ENCODE measurements around the gene PDE6H. TPM values are rescaled to one million over a fixed set of nuclear protein-coding genes. Genes with fewer than 3 reads are reported as not detected.

PDE6H gene
- total and polyA plus RNA-seq, 2 of the 8 experiments (the other 6 are each of a cell fraction or from before 2014, with no cell fraction given), result not detected

GRCh38 chr12:14937689-14938088, 35.2 kb upstream of the PDE6H start:
- H3K56ac ChIP-seq (replicated peaks; ENCODE audit: insufficient read length, low read depth, low read length), result no peak overlapping the region
- no peaks in the 10 kb centered on the region for H3K79me1 ChIP-seq (ENCODE audit: low read depth, low read length)
- WGBS, 2 experiments (ENCODE audit: extremely low coverage in 1 of 2, insufficient coverage in 1 of 2, insufficient read length in 1 of 2, insufficient replicate concordance in 2 of 2, low coverage in 1 of 2, low lambda C conversion rate in 2 of 2, missing lambda C conversion rate in 1 of 2), result 57% methylated on average over 1 of the region's 1 CpG; no CpG with 5 or more reads in 1 of the 2 experiments
- no peaks in the 10 kb centered on the region for H3K4me1 ChIP-seq (replicated peaks in 1 of 4; ENCODE audit: control insufficient read depth in 3 of 4, insufficient read depth in 4 of 4, low read length in 3 of 4)
- no peak overlapping the region for H2BK120ac ChIP-seq (replicated peaks; ENCODE audit: low read depth, low read length)
- TF ChIP-seq CTCF (IDR thresholded peaks at IDR 0.05; ENCODE audit: control extremely low read depth in 1 of 3, insufficient read depth in 1 of 3, low read depth in 1 of 3, low read length in 3 of 3), result peak; percentile 33 to 61 (median 41)
- TF ChIP-seq EGR1 (IDR thresholded peaks at IDR 0.05; ENCODE audit: borderline replicate concordance, low read depth, low read length), result no peak
- peak; percentile 37 to 49; a peak in 3 of 4 replicates for TF ChIP-seq RAD21 (IDR thresholded peaks at IDR 0.05 in 1 of 2, conservative IDR thresholded peaks at IDR 0.05 in 1 of 2; ENCODE audit: low read depth in 2 of 2, low read length in 2 of 2)
- no peak for TF ChIP-seq KDM5A (IDR thresholded peaks at IDR 0.05; ENCODE audit: low read length)
- no peak for TF ChIP-seq CHD2 (IDR thresholded peaks at IDR 0.05; ENCODE audit: low read length)
- no peak overlapping the region for H3K18ac ChIP-seq (ENCODE audit: extremely low read depth, low read length)
- H2BK20ac ChIP-seq (ENCODE audit: low read length), result no peak overlapping the region
- H4K8ac ChIP-seq (ENCODE audit: extremely low read depth, insufficient read depth, low read length), result no peak overlapping the region
- no peaks in the 10 kb centered on the region for H4K20me1 ChIP-seq (replicated peaks in 1 of 2; ENCODE audit: control insufficient read depth in 1 of 2, insufficient read depth in 2 of 2, low read length in 2 of 2)
- no peak overlapping the region for H3K23ac ChIP-seq (ENCODE audit: insufficient read length)
- no peak overlapping the region for H3K27ac ChIP-seq (ENCODE audit: low read depth, low read length)
- no peak overlapping the region for H3K4me2 ChIP-seq (ENCODE audit: insufficient read depth in 1 of 2, low read depth in 2 of 2, low read length in 2 of 2)
- no peak overlapping the region for H2BK15ac ChIP-seq (ENCODE audit: low read length)
- no peak overlapping the region for H2AK5ac ChIP-seq (ENCODE audit: low read depth, low read length)
- H3K23me2 ChIP-seq (ENCODE audit: low read depth, low read length), result no peaks in the 10 kb centered on the region
- no peaks in the 10 kb centered on the region for H3K9me3 ChIP-seq (ENCODE audit: insufficient read depth in 2 of 2, low read depth in 1 of 2, low read length in 1 of 2)
- H4K5ac ChIP-seq (ENCODE audit: insufficient read length, low read depth, low read length), result no peak overlapping the region
- no peak overlapping the region for H2BK5ac ChIP-seq (ENCODE audit: low read depth, low read length)
- no peak overlapping the region for H2BK12ac ChIP-seq (ENCODE audit: low read depth, low read length)
- no peak overlapping the region for H4K91ac ChIP-seq (replicated peaks; ENCODE audit: insufficient read length, low read length)
- no peaks in the 10 kb centered on the region for H3K36me3 ChIP-seq (ENCODE audit: control insufficient read depth in 2 of 4, insufficient read depth in 4 of 4, low read length in 3 of 4)
- H3K4ac ChIP-seq (replicated peaks; ENCODE audit: insufficient read length, low read depth, low read length), result no peak overlapping the region
- no peak overlapping the region for H3K4me3 ChIP-seq (ENCODE audit: extremely low read depth in 1 of 4, insufficient read depth in 2 of 4, low read depth in 3 of 4, low read length in 4 of 4)
- no peak for DNase-seq (ENCODE audit: low read depth in 1 of 2, low spot score in 2 of 2)
- no peaks in the 10 kb centered on the region for H3K27me3 ChIP-seq (replicated peaks in 1 of 4; ENCODE audit: control insufficient read depth in 3 of 4, extremely low read depth in 1 of 4, insufficient read depth in 3 of 4, low read length in 3 of 4)
- CTCF ChIA-PET (ENCODE audit: partially characterized antibody), result interaction anchor here (0.9 to 3.5 kb wide), 21 partner anchors 9 to 276 kb away, joined by 3 to 23 read pairs (median 5); partner anchors contain the start of gene PDE6H
- no peak overlapping the region for H3K14ac ChIP-seq (ENCODE audit: insufficient read length)
- no peak overlapping the region for H2AFZ ChIP-seq (ENCODE audit: low read length)
- FAIRE-seq, result no peak
- H3K9ac ChIP-seq (replicated peaks in 1 of 4; ENCODE audit: extremely low read depth in 1 of 4, low read depth in 3 of 4, low read length in 3 of 4), result no peak overlapping the region
- H3K79me2 ChIP-seq (ENCODE audit: control insufficient read depth in 1 of 2, insufficient read depth in 2 of 2, low read length in 2 of 2), result no peaks in the 10 kb centered on the region
- POLR2A ChIA-PET (ENCODE audit: partially characterized antibody), result no interaction called here

Data from H1 (cell line).